Endothelial cell of umbilical vein (primary cell): ENCODE results near the gene RNASE8. TPM values are rescaled to one million over a fixed set of nuclear protein-coding genes. Genes with fewer than 3 reads are reported as not detected.

Experiments used
- BruUV-seq: library from RNA; stranded (reverse); fragments of 400-500 nt; replicated peaks from 2 replicates; lab custom pipeline; 2021; lab: Mats Ljungman, UMichigan
- CTCF ChIA-PET: fragments of 300-600, 350-600 bp; sonication (Branson Sonifier 250); formaldehyde crosslinking; loops from one replicate; lab custom pipeline; 2021; ENCODE audit warnings: antibody characterized with exemption, inconsistent platforms; lab: Charles Lee
- POLR2A ChIA-PET: fragments of 300-600, 350-600 bp; sonication (Branson Sonifier 250); formaldehyde crosslinking; loops from one replicate; lab custom pipeline; 2021; ENCODE audit warnings: antibody characterized with exemption, inconsistent platforms; lab: Charles Lee
- DNase-seq: peaks from one replicate; pipeline ENCODE4 v3.0.0-alpha.2; 2011; ENCODE audit warnings: low read depth, low spot score
- FAIRE-seq: peaks from 2 replicates; lab custom pipeline; 2011; peaks lifted over from hg19 to GRCh38; lab: Jason Lieb, UNC
- H2AFZ ChIP-seq: 2 replicates; pipeline ENCODE4 v1.6.0; 2012; ENCODE audit warnings: low read depth, low read length, control low read depth, inconsistent platforms
- H3K27ac ChIP-seq: 2 replicates; pipeline ENCODE4 v1.5.1; 2011; ENCODE audit warnings: low read depth, mild to moderate bottlenecking, control low read depth, low read length, moderate library complexity; ENCODE audit not compliant: insufficient read depth
- H3K27me3 ChIP-seq, 2 experiments: 2 replicates each; pipeline versions ENCODE4 v1.6.0 to v1.6.1; 2011; ENCODE audit warnings: low read length in 2 of 2, mixed read lengths in 1 of 2; ENCODE audit not compliant: control insufficient read depth in 2 of 2, insufficient read depth in 2 of 2
- H3K36me3 ChIP-seq, 2 experiments: 2 replicates in 1 of 2; 3 replicates in 1 of 2; pipeline ENCODE4 v1.5.1; 2011; ENCODE audit warnings: low read length in 2 of 2, mild to moderate bottlenecking in 1 of 2, moderate library complexity in 1 of 2; ENCODE audit not compliant: control insufficient read depth in 2 of 2, insufficient read depth in 2 of 2; ENCODE audit errors: extremely low read depth in 1 of 2
- H3K4me1 ChIP-seq: 3 replicates; pipeline ENCODE4 v1.5.1; 2011; ENCODE audit warnings: mild to moderate bottlenecking, low read length; ENCODE audit not compliant: control insufficient read depth, insufficient read depth; ENCODE audit errors: extremely low read depth
- H3K4me2 ChIP-seq: 2 replicates; pipeline ENCODE4 v1.6.1; 2011; ENCODE audit warnings: low read length, control low read depth, mixed read lengths; ENCODE audit not compliant: insufficient read depth
- H3K4me3 ChIP-seq, 3 experiments: fragments of 200-600 bp in 1 of 3; sonication (generic), shearing (Covaris generic) in 1 of 3; replicated peaks in 1 of 3; 2 replicates each; pipeline ENCODE4 v1.5.1; 2011 to 2016; ENCODE audit warnings: control low read depth in 3 of 3, low read length in 3 of 3, mild to moderate bottlenecking in 2 of 3, inconsistent platforms in 1 of 3, low read depth in 1 of 3, moderate library complexity in 1 of 3; ENCODE audit not compliant: insufficient read depth in 1 of 3
- H3K79me2 ChIP-seq: 2 replicates; pipeline ENCODE4 v1.6.0; 2012; ENCODE audit warnings: low read length, inconsistent platforms; ENCODE audit not compliant: control insufficient read depth, insufficient read depth
- H3K9ac ChIP-seq: replicated peaks from 2 replicates; pipeline ENCODE3; 2011; ENCODE audit warnings: low read length, control low read depth; ENCODE audit not compliant: insufficient read depth; ENCODE audit errors: extremely low read depth
- H3K9me1 ChIP-seq: replicated peaks from 3 replicates; pipeline ENCODE4 v1.6.0; 2011; ENCODE audit warnings: mild to moderate bottlenecking, low read length; ENCODE audit not compliant: control insufficient read depth, insufficient read depth; ENCODE audit errors: extremely low read depth
- H3K9me3 ChIP-seq: replicated peaks from 2 replicates; pipeline ENCODE4 v1.5.1; 2012; ENCODE audit warnings: low read length, inconsistent platforms; ENCODE audit not compliant: control insufficient read depth, insufficient read depth
- H4K20me1 ChIP-seq: replicated peaks from 2 replicates; pipeline ENCODE3; 2011; ENCODE audit warnings: mild to moderate bottlenecking, low read length; ENCODE audit not compliant: control insufficient read depth, insufficient read depth; ENCODE audit errors: extremely low read depth
- GATA2 ChIP-seq: IDR thresholded peaks from 2 replicates; pipeline ENCODE4 v1.7.0; 2011; ENCODE audit warnings: low read depth, mild to moderate bottlenecking, moderate library complexity, mixed read lengths, low read length; ENCODE audit not compliant: insufficient read length, insufficient read depth
- MYC ChIP-seq: IDR thresholded peaks from one replicate; pipeline ENCODE4 v1.6.1; 2011; ENCODE audit warnings: mild to moderate bottlenecking, low read depth, low read length
- dilution Hi-C: fragments of 300-500 bp; cut with MboI; formaldehyde crosslinking; loops from one replicate; pipeline ENCODE4 v1.15.0; 2019; ENCODE audit warnings: low sequenced_read_pairs; ENCODE audit not compliant: extremely low pct_ligation_motif_present
- intact Hi-C: fragments of 100-400 bp; cut with micrococcal nuclease; formaldehyde crosslinking; loops from one replicate; pipeline ENCODE4 v1.10.0; 2022
- polyA plus RNA-seq, 4 experiments: library from polyadenylated mRNA; depleted of rRNA in 3 of 4; stranded (reverse) in 3 of 4; unstranded in 1 of 4; fragments of >200 nt; gene quantifications; 2 replicates each; pipeline versions ENCODE4 v1.2.1 to v1.2.3, GENCODE V29; 2011 to 2012; ENCODE audit warnings: missing spikeins in 1 of 4
- total RNA-seq: library from RNA; stranded (reverse); gene quantifications from 2 replicates; pipeline ENCODE4 v1.2.3, GENCODE V29; 2021
- TF ChIP-seq, protein P1 (sequence below), 2 donors: IDR thresholded peaks; 1 replicate in 1 of 2; 2 replicates in 1 of 2; pipeline ENCODE4 v1.5.1; 2011; ENCODE audit warnings: low read length in 2 of 2, mild to moderate bottlenecking in 2 of 2, moderate library complexity in 2 of 2, control low read depth in 1 of 2, inconsistent platforms in 1 of 2, low read depth in 1 of 2; ENCODE audit not compliant: insufficient read depth in 1 of 2; ENCODE audit errors: extremely low read depth in 1 of 2

RNASE8 gene
- total and polyA plus RNA-seq, 2 donors (not counting 3 experiments of a cell fraction or from before 2014, with no cell fraction given): not detected

DNA sequence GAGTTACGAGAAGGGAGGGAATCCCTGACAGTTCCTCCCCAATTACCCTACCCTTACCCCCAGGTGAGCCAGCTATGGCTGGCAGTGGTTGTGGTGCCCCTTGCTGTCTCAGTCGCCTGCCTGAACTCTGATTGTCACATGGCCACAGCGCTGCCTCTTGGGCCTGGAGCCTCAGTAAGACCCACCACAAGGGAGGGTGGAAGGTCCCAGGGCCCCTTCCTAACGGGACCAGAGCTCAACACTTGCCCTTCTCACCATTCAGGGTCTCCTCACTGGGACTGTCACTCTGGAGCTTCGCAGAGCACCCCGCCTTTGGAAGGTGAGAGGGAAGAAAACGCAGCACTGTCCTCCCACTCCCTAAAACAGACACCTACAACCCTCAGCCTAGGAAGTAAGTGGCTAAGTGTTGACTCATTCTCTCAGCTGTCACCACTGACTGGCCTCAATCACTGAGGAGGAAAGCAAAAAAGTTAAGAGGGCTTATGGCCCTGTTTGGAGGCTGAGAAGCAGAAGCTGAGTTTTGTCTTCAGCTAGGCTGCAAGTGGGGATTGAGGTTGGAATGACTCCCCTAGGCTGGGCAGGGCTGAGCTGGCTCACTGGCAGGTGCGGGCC, 44.3 kb downstream of the RNASE8 start:
- CTCF ChIA-PET: interaction anchor here (1.0 to 10.4 kb wide), 5 partner anchors 9 to 87 kb away, joined by 5 to 310 read pairs (median 130); no protein-coding TSS in a partner anchor
- no peaks in the 10 kb centered on the region for H3K9me3 ChIP-seq
- H3K9ac ChIP-seq: no peak overlapping the region
- no peak overlapping the region for H3K4me3 ChIP-seq
- peaks cover 26% of the 10 kb centered on the region for H3K4me1 ChIP-seq
- POLR2A ChIA-PET: no interaction called here
- no peaks in the 10 kb centered on the region for H3K9me1 ChIP-seq
- DNase-seq (no peak), FAIRE-seq (no peak)
- TF ChIP-seq GATA2 (no peak), MYC (no peak)
- TF ChIP-seq, protein P1, sequence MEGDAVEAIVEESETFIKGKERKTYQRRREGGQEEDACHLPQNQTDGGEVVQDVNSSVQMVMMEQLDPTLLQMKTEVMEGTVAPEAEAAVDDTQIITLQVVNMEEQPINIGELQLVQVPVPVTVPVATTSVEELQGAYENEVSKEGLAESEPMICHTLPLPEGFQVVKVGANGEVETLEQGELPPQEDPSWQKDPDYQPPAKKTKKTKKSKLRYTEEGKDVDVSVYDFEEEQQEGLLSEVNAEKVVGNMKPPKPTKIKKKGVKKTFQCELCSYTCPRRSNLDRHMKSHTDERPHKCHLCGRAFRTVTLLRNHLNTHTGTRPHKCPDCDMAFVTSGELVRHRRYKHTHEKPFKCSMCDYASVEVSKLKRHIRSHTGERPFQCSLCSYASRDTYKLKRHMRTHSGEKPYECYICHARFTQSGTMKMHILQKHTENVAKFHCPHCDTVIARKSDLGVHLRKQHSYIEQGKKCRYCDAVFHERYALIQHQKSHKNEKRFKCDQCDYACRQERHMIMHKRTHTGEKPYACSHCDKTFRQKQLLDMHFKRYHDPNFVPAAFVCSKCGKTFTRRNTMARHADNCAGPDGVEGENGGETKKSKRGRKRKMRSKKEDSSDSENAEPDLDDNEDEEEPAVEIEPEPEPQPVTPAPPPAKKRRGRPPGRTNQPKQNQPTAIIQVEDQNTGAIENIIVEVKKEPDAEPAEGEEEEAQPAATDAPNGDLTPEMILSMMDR (IDR thresholded peaks at IDR 0.05; ENCODE audit: extremely low read depth in 1 of 2, insufficient read depth in 1 of 2, low read depth in 1 of 2, low read length in 2 of 2): no peak
- intact Hi-C loops: loop anchor here (5.0 kb wide), 1 partner anchor 130 kb away; no protein-coding TSS in a partner anchor
- no peaks in the 10 kb centered on the region for H3K36me3 ChIP-seq
- no peak overlapping the region for H3K4me2 ChIP-seq
- no peak overlapping the region for H2AFZ ChIP-seq
- dilution Hi-C loops: no loop called here
- no peaks in the 10 kb centered on the region for H4K20me1 ChIP-seq
- BruUV-seq: no TSS peak
- H3K79me2 ChIP-seq: no peaks in the 10 kb centered on the region
- peaks cover 12 to 26% of the 10 kb centered on the region in 2 experiments for H3K27me3 ChIP-seq
- no peak overlapping the region for H3K27ac ChIP-seq
